Heart right ventricle (tissue), 16 donors: ENCODE measurements around the gene PKHD1. TPM values are rescaled to one million over a fixed set of nuclear protein-coding genes. Genes with fewer than 3 reads are reported as not detected.

Experiments
- ATAC-seq, 8 donors: fragments of 200-7000 bp; cut with Tn5 transposase; one replicate each; pipeline ENCODE4 v1.9.1; 2020; ENCODE audit warnings: mild to moderate bottlenecking in 8 of 8, moderate library complexity in 8 of 8, moderate number of reproducible peaks in 1 of 8
- DNase-seq, 2 donors: peaks; one replicate each; pipeline ENCODE4 v3.0.0-alpha.2; 2020
- H3K27ac ChIP-seq, 10 donors: fragments of 200-600 bp; sonication (generic) in 2 of 10; one replicate each; pipeline versions ENCODE4 v1.5.0 to v1.8.0; 2020 to 2022; ENCODE audit warnings: mild to moderate bottlenecking in 3 of 10
- H3K27me3 ChIP-seq, 7 donors: fragments of 200-600 bp; one replicate each; pipeline ENCODE4 v1.8.0; 2021 to 2022; ENCODE audit warnings: mild to moderate bottlenecking in 2 of 7
- H3K36me3 ChIP-seq, 9 donors: fragments of 200-600 bp; sonication (generic) in 1 of 9; one replicate each; pipeline versions ENCODE4 v1.5.0 to v1.8.0; 2020 to 2022; ENCODE audit warnings: mild to moderate bottlenecking in 2 of 9
- H3K4me1 ChIP-seq, 9 donors: fragments of 200-600 bp; sonication (generic) in 1 of 9; one replicate each; pipeline versions ENCODE4 v1.5.0 to v1.8.0; 2020 to 2022; ENCODE audit warnings: mild to moderate bottlenecking in 4 of 9
- H3K4me3 ChIP-seq, 10 donors: fragments of 200-600 bp; sonication (generic) in 2 of 10; one replicate each; pipeline versions ENCODE4 v1.5.0 to v1.8.0; 2020 to 2022; ENCODE audit warnings: mild to moderate bottlenecking in 7 of 10, moderate library complexity in 2 of 10
- H3K9me3 ChIP-seq, 11 donors: fragments of 200-600 bp in 10 of 11; sonication (generic) in 2 of 11; one replicate each; pipeline versions ENCODE4 v1.5.0 to v1.8.0; 2013 to 2022; ENCODE audit warnings: mild to moderate bottlenecking in 2 of 11, control low read depth in 1 of 11, moderate library complexity in 1 of 11
- WGBS, 2 donors: extraction: QIAGEN DNeasy Blood & Tissue Kit; methylation state at CpG; one replicate each; pipeline ENCODE4 v1.1.7; 2013; ENCODE audit warnings: inconsistent platforms in 1 of 2; 5-methylcytosine and 5-hydroxymethylcytosine counted together
- intact Hi-C, 10 donors: fragments of 100-400 bp; cut with DNase I; formaldehyde crosslinking; loops; one replicate each; pipeline versions ENCODE4 v1.11.1 to v1.14.2; 2022
- polyA plus RNA-seq, 2 donors: library from polyadenylated mRNA; stranded (reverse); fragments of 200-250 nt; gene quantifications; one replicate each; pipeline ENCODE4 v1.2.3, GENCODE V29; 2013
- total RNA-seq, 10 donors: library from RNA; stranded (reverse); fragmentation: NEBNext Ultra II Directional in 3 of 10; extraction: Animal tissue kit (Norgen Biotek cat#: 25700) in 3 of 10; gene quantifications; one replicate each; pipeline versions ENCODE4 v1.2.1 to v1.2.4, GENCODE V29; 2021 to 2023
- TF ChIP-seq, protein P1 (sequence below), 9 donors: fragments of 200-600 bp; sonication (generic) in 2 of 9; IDR thresholded peaks; one replicate each; pipeline versions ENCODE4 v1.5.0 to v1.8.0; 2021 to 2022; ENCODE audit warnings: antibody characterized with exemption in 9 of 9, mild to moderate bottlenecking in 5 of 9, moderate library complexity in 1 of 9
- donor health status: Arrhythmogenic right ventricular cardiomyopathy.
- donor health status: ischemic (EF 13 %, LVEDD 7.1; RV severe dilation, severe dysfunction).
- donor health status: healthy with polysubstance abuse.
- donor health status: DM: no; HTN: yes; CAD: no.
- donor health status: DM: no; HTN: no; CAD: no.
- donor health status: ischemic (EF 25% LVEDD 6.9; RV normal size, moderate dysfunction).
- donor health status: ischemic (EF 25% LVEDD 5.7; RV mildly dilated, moderate dysfunction).
- donor health status: healthy.
- donor health status: DM: yes; HTN: yes; CAD: no.
- donor health status: Ischemic cardiomyopathy.
- donor health status: ischemic (EF 35%, LVEDD 5.7; RV mildly dilated, moderate dysfunction).
- donor health status: nonischemic (EF 11% LVEDD 7.7; RV severe dilation, severe dysfunction).
- donor health status: DM: yes; HTN: yes; CAD: no.
- donor health status: PGD.
- donor health status: ischemic (EF 29% LVEDD 5.4; RV normal size, mild dysfunction).
- donor health status: nonischemic (EF 23%, LVEDD 6.1; RV moderate dilation, normal function).

The PKHD1 gene
- total and polyA plus RNA-seq, 12 donors = under 0.01 to 0.07 (median 0.02) TPM; not detected in 7

DNA sequence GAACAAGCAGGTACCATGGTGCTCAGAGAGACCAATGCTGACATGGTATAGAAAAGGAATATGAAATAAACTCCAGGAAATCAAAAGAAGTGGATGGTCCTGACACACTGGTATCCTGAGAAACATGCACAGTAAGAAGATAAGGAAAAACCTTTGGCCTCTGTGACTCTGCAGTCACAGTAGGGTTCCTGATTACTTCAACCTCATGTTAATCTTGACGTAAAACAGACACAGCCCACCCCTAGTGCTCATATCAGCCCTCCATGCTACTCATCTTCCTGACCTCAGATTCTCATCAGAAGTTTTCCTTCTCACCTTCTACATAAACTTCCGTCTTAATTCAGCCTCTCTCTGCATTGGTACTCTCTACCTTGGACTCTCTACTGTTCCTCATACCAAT is 240.9 kb downstream of the PKHD1 start:
- ATAC-seq (no peak), DNase-seq (no peak)
- H3K9me3 ChIP-seq = peaks cover 0 to 9% (median 0%) of the 10 kb centered on the region in 11 donors
- peaks cover 0 to 6% (median 0%) of the 10 kb centered on the region in 7 donors for H3K27me3 ChIP-seq
- H3K27ac ChIP-seq = no peak overlapping the region
- H3K36me3 ChIP-seq = no peaks in the 10 kb centered on the region
- no peak overlapping the region for H3K4me3 ChIP-seq
- intact Hi-C loops = no loop called here
- TF ChIP-seq, protein P1, sequence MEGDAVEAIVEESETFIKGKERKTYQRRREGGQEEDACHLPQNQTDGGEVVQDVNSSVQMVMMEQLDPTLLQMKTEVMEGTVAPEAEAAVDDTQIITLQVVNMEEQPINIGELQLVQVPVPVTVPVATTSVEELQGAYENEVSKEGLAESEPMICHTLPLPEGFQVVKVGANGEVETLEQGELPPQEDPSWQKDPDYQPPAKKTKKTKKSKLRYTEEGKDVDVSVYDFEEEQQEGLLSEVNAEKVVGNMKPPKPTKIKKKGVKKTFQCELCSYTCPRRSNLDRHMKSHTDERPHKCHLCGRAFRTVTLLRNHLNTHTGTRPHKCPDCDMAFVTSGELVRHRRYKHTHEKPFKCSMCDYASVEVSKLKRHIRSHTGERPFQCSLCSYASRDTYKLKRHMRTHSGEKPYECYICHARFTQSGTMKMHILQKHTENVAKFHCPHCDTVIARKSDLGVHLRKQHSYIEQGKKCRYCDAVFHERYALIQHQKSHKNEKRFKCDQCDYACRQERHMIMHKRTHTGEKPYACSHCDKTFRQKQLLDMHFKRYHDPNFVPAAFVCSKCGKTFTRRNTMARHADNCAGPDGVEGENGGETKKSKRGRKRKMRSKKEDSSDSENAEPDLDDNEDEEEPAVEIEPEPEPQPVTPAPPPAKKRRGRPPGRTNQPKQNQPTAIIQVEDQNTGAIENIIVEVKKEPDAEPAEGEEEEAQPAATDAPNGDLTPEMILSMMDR (IDR thresholded peaks at IDR 0.05) = no peak
- H3K4me1 ChIP-seq = no peaks in the 10 kb centered on the region
- whole genome bisulfite sequencing, 2 donors = 28 to 31% methylated on average over 2 of the region's 2 CpGs

DNA sequence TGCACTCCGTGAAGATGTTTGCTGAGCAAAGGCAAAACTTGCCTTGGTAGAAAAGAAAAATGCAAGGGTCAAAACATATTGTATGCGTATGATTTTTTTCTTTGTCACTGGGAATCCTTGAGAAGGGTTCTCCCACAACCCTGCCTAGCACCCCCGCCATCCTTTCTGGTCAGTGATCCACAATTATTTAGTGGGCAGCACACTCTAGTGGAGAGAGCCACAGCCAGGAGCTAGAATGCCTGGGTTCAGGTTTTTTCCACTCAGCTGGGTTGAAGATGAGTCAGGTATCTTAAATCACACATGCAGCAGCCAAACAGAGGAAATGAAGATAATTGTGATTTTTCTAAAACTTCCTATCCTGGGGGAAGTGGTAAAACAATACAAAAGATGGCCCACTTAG is 243.1 kb downstream of the PKHD1 start:
- DNase-seq (no peak), ATAC-seq (no peak)
- peaks cover 0 to 6% (median 0%) of the 10 kb centered on the region in 11 donors for H3K9me3 ChIP-seq
- no peak overlapping the region for H3K27ac ChIP-seq
- H3K27me3 ChIP-seq = peaks cover 0 to 8% (median 3%) of the 10 kb centered on the region in 7 donors
- H3K4me1 ChIP-seq = no peaks in the 10 kb centered on the region
- intact Hi-C loops = no loop called here
- 68 to 77% methylated on average over 3 of the region's 3 CpGs for WGBS, 2 donors
- H3K36me3 ChIP-seq = no peaks in the 10 kb centered on the region
- no peak overlapping the region for H3K4me3 ChIP-seq
- TF ChIP-seq, protein P1 (IDR thresholded peaks at IDR 0.05) = no peak

DNA sequence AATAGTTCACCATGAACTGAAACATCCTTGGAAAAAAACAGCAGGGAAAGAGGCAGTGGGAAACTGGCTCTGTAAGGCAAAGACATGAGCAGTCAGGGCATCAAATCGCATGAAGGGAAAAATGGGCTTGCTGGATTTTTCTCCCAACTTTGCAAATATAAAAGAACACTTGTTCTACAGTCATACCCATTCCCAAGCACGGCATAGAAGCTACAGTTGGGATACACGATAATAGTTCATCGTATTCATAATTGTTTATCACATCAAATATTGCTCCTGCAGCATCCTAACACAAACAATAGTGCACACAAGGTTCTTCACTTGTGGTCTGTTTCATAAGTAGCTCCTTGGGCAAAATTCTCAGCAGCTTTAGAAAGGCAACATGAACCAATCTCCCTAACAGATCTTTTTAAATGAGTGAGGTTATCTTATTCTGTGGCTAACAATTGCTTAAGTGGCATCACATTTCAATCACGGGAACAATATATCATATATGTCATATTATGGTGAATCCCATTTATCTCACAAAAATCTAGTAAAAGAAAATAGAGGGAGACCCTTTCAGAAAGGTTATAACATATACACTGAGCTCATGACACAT is 243.9 kb downstream of the PKHD1 start:
- TF ChIP-seq, protein P1 (IDR thresholded peaks at IDR 0.05) = no peak
- DNase-seq (no peak), ATAC-seq (no peak)
- Histone ChIP-seq H3K9me3 (no peaks in the 10 kb centered on the region), H3K4me3 (no peak overlapping the region), H3K4me1 (no peaks in the 10 kb centered on the region), H3K27me3 (peaks cover 0 to 8% (median 3%) of the 10 kb centered on the region in 7 donors), H3K27ac (no peak overlapping the region), H3K36me3 (no peaks in the 10 kb centered on the region)
- WGBS, 2 donors = 86% methylated on average over 5 of the region's 5 CpGs
- intact Hi-C loops = no loop called here

DNA sequence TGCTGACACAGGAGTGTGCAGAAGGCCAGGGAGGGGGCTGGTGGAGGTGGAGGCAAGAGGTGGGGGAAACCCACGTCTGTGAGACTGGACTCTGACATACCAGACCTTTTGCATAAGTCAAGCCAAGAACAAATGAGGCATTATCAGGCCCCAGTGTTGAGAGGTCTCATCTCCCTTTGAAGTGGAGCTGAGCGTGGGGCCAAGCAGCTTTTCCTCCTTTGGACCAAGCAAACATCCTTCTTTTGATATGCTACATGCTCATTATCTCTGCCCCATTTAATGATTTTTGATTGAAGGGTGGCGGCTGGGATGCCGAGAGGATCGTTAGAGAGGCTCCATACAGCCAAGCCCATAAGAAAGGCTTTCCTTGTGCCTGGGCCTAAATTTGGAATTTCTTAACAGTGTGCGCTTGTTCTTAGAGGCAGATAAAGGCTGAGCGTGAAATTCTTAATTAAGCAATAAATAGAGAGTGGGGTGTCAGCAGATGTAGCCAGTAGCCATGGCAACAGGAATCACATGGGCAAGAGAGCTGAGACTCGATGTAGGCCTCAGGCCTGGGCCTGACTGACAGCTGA is 244.5 kb downstream of the PKHD1 start:
- intact Hi-C loops = no loop called here
- H3K9me3 ChIP-seq = no peaks in the 10 kb centered on the region
- H3K4me1 ChIP-seq = no peaks in the 10 kb centered on the region
- ATAC-seq (no peak), DNase-seq (no peak)
- peaks cover 0 to 8% (median 3%) of the 10 kb centered on the region in 7 donors for H3K27me3 ChIP-seq
- TF ChIP-seq, protein P1 (IDR thresholded peaks at IDR 0.05) = no peak
- no peak overlapping the region for H3K27ac ChIP-seq
- WGBS, 2 donors = 52 to 61% methylated on average over 8 of the region's 8 CpGs
- H3K36me3 ChIP-seq = no peaks in the 10 kb centered on the region
- H3K4me3 ChIP-seq = no peak overlapping the region
